SK-N-SH (cell line): ENCODE data around the gene CRTC3. TPM values are rescaled to one million over a fixed set of nuclear protein-coding genes. Genes with fewer than 3 reads are reported as not detected.

ENCODE experiments used
- CTCF ChIA-PET: fragments of 300-600, 350-600 bp; formaldehyde crosslinking; extraction: SDS; loops from one replicate; lab custom pipeline; 2021; lab: Yijun Ruan, JAX
- POLR2A ChIA-PET: fragments of 350-600 bp; sonication (Branson Sonifier 250); formaldehyde crosslinking; extraction: SDS; loops from one replicate; lab custom pipeline; 2020; ENCODE audit warnings: antibody characterized with exemption, inconsistent platforms; lab: Yijun Ruan, JAX
- DNase-seq: peaks from one replicate; pipeline ENCODE4 v3.0.0; 2012
- H2AFZ ChIP-seq: fragments of 200-600 bp; sonication (generic); 2 replicates; pipeline ENCODE4 v1.8.1; 2016; ENCODE audit warnings: antibody characterized with exemption, mild to moderate bottlenecking, low read depth
- H3F3A ChIP-seq: fragments of 200-600 bp; sonication (generic); replicated peaks from 2 replicates; pipeline ENCODE3; 2016; ENCODE audit warnings: antibody characterized with exemption, mild to moderate bottlenecking; ENCODE audit not compliant: insufficient read depth
- H3K27ac ChIP-seq, 2 experiments: fragments of 200-500 bp in 1 of 2; fragments of 200-600 bp in 1 of 2; sonication (Bioruptor generic) in 1 of 2; sonication (generic), shearing (Covaris generic) in 1 of 2; 2 replicates each; pipeline versions ENCODE4 v1.5.1 to v1.6.1; 2014 to 2016; ENCODE audit warnings: low read depth in 2 of 2, inconsistent platforms in 1 of 2, low read length in 1 of 2, mild to moderate bottlenecking in 1 of 2, mixed read lengths in 1 of 2
- H3K27me3 ChIP-seq: fragments of 200-600 bp; sonication (generic), shearing (Covaris generic); 2 replicates; pipeline ENCODE4 v1.6.1; 2016; ENCODE audit warnings: mixed run types; ENCODE audit not compliant: insufficient read depth
- H3K36me3 ChIP-seq, 2 experiments: fragments of 200-500 bp in 1 of 2; fragments of 200-600 bp in 1 of 2; sonication (Bioruptor generic) in 1 of 2; sonication (generic) in 1 of 2; replicated peaks in 1 of 2; 2 replicates each; pipeline versions ENCODE3 to v1.5.1; 2014 to 2016; ENCODE audit warnings: low read length in 1 of 2, mild to moderate bottlenecking in 1 of 2; ENCODE audit not compliant: insufficient read depth in 2 of 2, control insufficient read depth in 1 of 2
- H3K4me1 ChIP-seq, 2 experiments: fragments of 200-500 bp in 1 of 2; fragments of 200-600 bp in 1 of 2; sonication (Bioruptor generic) in 1 of 2; sonication (generic), shearing (Covaris generic) in 1 of 2; 2 replicates each; pipeline versions ENCODE4 v1.5.1 to v1.6.1; 2014 to 2016; ENCODE audit warnings: low read depth in 1 of 2, low read length in 1 of 2, mixed run types in 1 of 2; ENCODE audit not compliant: insufficient read depth in 2 of 2, control insufficient read depth in 1 of 2
- H3K4me2 ChIP-seq: fragments of 200-600 bp; sonication (generic), shearing (Covaris generic); 2 replicates; pipeline ENCODE4 v1.6.1; 2017; ENCODE audit warnings: mixed run types
- H3K4me3 ChIP-seq, 2 experiments: fragments of 200-500 bp in 1 of 2; fragments of 200-600 bp in 1 of 2; sonication (Bioruptor generic) in 1 of 2; sonication (generic), shearing (Covaris generic) in 1 of 2; 2 replicates each; pipeline versions ENCODE4 v1.5.1 to v1.8.1; 2014 to 2016; ENCODE audit warnings: low read depth in 2 of 2, inconsistent platforms in 1 of 2, low read length in 1 of 2, mild to moderate bottlenecking in 1 of 2, mixed read lengths in 1 of 2, moderate library complexity in 1 of 2
- H3K79me2 ChIP-seq: fragments of 200-600 bp; sonication (generic); 2 replicates; pipeline ENCODE4 v1.8.1; 2017; ENCODE audit warnings: mild to moderate bottlenecking; ENCODE audit not compliant: insufficient read depth
- H3K9ac ChIP-seq: fragments of 200-600 bp; sonication (generic); 2 replicates; pipeline ENCODE4 v1.6.1; 2017; ENCODE audit warnings: mixed run types
- H3K9me2 ChIP-seq: fragments of 200-600 bp; sonication (generic); 2 replicates; pipeline ENCODE4 v1.6.1; 2017; ENCODE audit warnings: mixed run types
- H3K9me3 ChIP-seq: fragments of 200-600 bp; sonication (generic); 2 replicates; pipeline ENCODE4 v1.6.1; 2017; ENCODE audit warnings: mixed run types, mild to moderate bottlenecking, moderate library complexity
- H4K20me1 ChIP-seq: fragments of 200-600 bp; sonication (generic); 2 replicates; pipeline ENCODE4 v1.6.1; 2017; ENCODE audit warnings: mild to moderate bottlenecking, mixed run types; ENCODE audit not compliant: insufficient read depth
- CHD2 ChIP-seq: fragments of 150-350 bp; IDR thresholded peaks from 2 replicates; pipeline ENCODE4 v1.6.1; 2018; ENCODE audit warnings: low read length; ENCODE audit not compliant: partially characterized antibody
- EZH2phosphoT487 ChIP-seq: fragments of 200-600 bp; sonication (generic); IDR thresholded peaks from 2 replicates; pipeline ENCODE4 v1.6.1; 2017; ENCODE audit warnings: low read depth, mixed run types, mild to moderate bottlenecking, antibody characterized with exemption, moderate library complexity, borderline replicate concordance
- FOXJ3 ChIP-seq: sonication (generic); formaldehyde crosslinking; IDR thresholded peaks from 2 replicates; pipeline ENCODE4 v1.5.1; 2020; ENCODE audit warnings: mild to moderate bottlenecking, missing genetic modification reagents
- FOXM1 ChIP-seq: IDR thresholded peaks from 2 replicates; pipeline ENCODE4 v1.4.0; 2012; ENCODE audit warnings: low read depth, mild to moderate bottlenecking
- GABPA ChIP-seq: IDR thresholded peaks from 2 replicates; pipeline ENCODE4 v1.4.0; 2012; ENCODE audit warnings: low read depth, mild to moderate bottlenecking
- MAX ChIP-seq: IDR thresholded peaks from 2 replicates; pipeline ENCODE4 v1.4.0; 2012; ENCODE audit warnings: low read depth
- NFIC ChIP-seq: IDR thresholded peaks from 2 replicates; pipeline ENCODE4 v1.4.0; 2012; ENCODE audit warnings: borderline replicate concordance
- NRF1 ChIP-seq: IDR thresholded peaks from 2 replicates; pipeline ENCODE4 v1.6.1; 2012; ENCODE audit warnings: low read depth, mild to moderate bottlenecking, low read length
- RAD21 ChIP-seq: IDR thresholded peaks from 2 replicates; pipeline ENCODE4 v1.6.1; 2012; ENCODE audit warnings: mild to moderate bottlenecking, low read length
- REST ChIP-seq: IDR thresholded peaks from 2 replicates; pipeline ENCODE4 v1.6.1; 2012; ENCODE audit warnings: mild to moderate bottlenecking, low read depth, low read length, moderate library complexity
- RFX5 ChIP-seq: IDR thresholded peaks from 2 replicates; pipeline ENCODE4 v1.6.1; 2012; ENCODE audit warnings: mild to moderate bottlenecking, improper control_type of control experiment, low read length
- USF1 ChIP-seq: IDR thresholded peaks from 2 replicates; pipeline ENCODE4 v1.4.0; 2012; ENCODE audit warnings: low read depth, borderline replicate concordance
- WGBS: methylation state at CpG from one replicate; pipeline ENCODE4 v1.1.6; 2017; ENCODE audit warnings: low lambda C conversion rate; 5-methylcytosine and 5-hydroxymethylcytosine counted together
- polyA plus RNA-seq, 3 experiments: library from polyadenylated mRNA; depleted of rRNA; stranded (reverse); fragments of >200 nt; gene quantifications; 2 replicates each; pipeline ENCODE4 v1.2.3, GENCODE V29; 2012
- TF ChIP-seq, protein P1 (sequence below): IDR thresholded peaks from 2 replicates; pipeline ENCODE4; 2012

The CRTC3 gene
- polyA plus RNA-seq, 1 of the 3 experiments (the other 2 are of a cell fraction) = 16.7 TPM

DNA sequence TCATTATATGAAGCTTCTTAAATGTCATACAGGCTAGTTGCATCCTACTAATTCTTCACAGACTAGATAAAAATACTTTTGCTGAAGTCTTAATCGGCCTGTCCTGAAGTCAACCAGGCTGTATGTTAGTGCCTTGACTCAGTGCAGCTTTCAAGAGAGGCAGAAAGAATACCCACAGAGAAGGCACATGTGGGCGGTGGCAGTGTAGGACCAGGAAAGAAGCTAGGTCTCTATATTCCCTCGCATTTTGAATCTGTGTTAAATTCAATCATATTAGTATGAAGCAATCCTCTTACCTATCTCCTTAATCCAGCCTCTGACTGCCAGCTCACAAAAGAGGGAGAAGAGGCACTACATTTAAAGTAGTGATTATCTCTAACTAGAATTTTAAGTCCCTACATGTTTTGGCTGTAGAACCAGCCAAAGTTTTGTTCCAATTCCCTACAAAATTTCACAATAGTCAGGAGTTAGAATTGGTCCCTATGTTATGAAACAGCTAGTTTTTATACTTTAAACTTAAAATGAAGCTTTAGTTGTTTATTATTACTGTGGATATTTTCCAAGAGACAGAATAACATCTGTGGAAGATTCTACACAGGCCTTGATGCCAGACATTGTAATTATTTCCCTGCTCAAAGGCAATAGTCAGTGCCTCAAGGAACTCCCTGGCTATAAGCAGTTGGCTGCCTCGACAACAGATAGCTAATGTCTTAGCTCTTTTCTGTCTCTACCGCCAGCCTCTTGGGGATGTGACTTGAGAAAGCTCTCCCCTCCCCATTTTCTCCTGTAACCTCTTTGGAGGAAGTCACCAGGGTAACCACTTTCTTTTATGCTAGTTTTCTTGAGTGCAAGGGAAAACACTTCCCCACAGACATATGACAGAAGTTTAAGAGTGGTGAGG lies 31.9 kb downstream of the CRTC3 start:
- Histone ChIP-seq H3F3A (peaks cover 34% of the 10 kb centered on the region), H3K27ac (peak overlapping the region; percentile 94 to 97; a peak in 3 of 4 replicates), H3K9ac (0 out of 2 replicates have a peak overlapping the region, but pooled peaks have one; percentile 28), H3K79me2 (peaks cover 60% of the 10 kb centered on the region), H3K4me3 (no peak overlapping the region), H3K9me3 (no peaks in the 10 kb centered on the region), H2AFZ (no peak overlapping the region), H3K9me2 (no peaks in the 10 kb centered on the region), H3K27me3 (no peaks in the 10 kb centered on the region), H3K36me3 (peaks cover 3 to 16% of the 10 kb centered on the region in 2 experiments), H4K20me1 (no peaks in the 10 kb centered on the region), H3K4me2 (no peak overlapping the region), H3K4me1 (peaks cover 32 to 49% of the 10 kb centered on the region in 2 experiments)
- no peak for TF ChIP-seq MAX
- TF ChIP-seq FOXM1 = no peak
- 96% methylated on average over 5 of the region's 5 CpGs for WGBS
- DNase-seq = no peak
- ChIA-PET POLR2A (interaction anchor here (1.3 to 2.2 kb wide), 2 partner anchors 31 to 40 kb away, joined by 3 to 8 read pairs; no protein-coding TSS in a partner anchor), CTCF (interaction anchor here (0.8 to 1.9 kb wide), 7 partner anchors 10 to 242 kb away, joined by 3 to 6 read pairs (median 3); no protein-coding TSS in a partner anchor)

- no peak overlapping the region for H3K4me3 ChIP-seq
- CTCF ChIA-PET = interaction anchor here (1.9 kb wide), 1 partner anchor 9 kb away, joined by 5 read pairs; no protein-coding TSS in a partner anchor
- no peak overlapping the region for H3K9ac ChIP-seq
- POLR2A ChIA-PET = no interaction called here
- no peak for TF ChIP-seq GABPA
- TF ChIP-seq EZH2phosphoT487 = no peak
- no peak for TF ChIP-seq FOXJ3 (CRISPR knock-in tag)
- TF ChIP-seq, protein P1, sequence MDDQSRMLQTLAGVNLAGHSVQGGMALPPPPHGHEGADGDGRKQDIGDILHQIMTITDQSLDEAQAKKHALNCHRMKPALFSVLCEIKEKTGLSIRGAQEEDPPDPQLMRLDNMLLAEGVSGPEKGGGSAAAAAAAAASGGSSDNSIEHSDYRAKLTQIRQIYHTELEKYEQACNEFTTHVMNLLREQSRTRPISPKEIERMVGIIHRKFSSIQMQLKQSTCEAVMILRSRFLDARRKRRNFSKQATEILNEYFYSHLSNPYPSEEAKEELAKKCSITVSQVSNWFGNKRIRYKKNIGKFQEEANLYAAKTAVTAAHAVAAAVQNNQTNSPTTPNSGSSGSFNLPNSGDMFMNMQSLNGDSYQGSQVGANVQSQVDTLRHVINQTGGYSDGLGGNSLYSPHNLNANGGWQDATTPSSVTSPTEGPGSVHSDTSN = no peak
- TF ChIP-seq REST = no peak
- no peak for TF ChIP-seq RFX5
- no peak for TF ChIP-seq RAD21
- no peak for TF ChIP-seq NRF1
- no peak for TF ChIP-seq USF1
- TF ChIP-seq CHD2 = no peak
- TF ChIP-seq NFIC = no peak
- TF ChIP-seq, all 33 proteins: peak for 0
- no peak for DNase-seq
- no peaks in the 10 kb centered on the region for H3K9me3 ChIP-seq
- no peaks in the 10 kb centered on the region for H3K9me2 ChIP-seq
- H3K79me2 ChIP-seq = peaks cover 56% of the 10 kb centered on the region
- H3K4me2 ChIP-seq = no peak overlapping the region
- no peak overlapping the region for H2AFZ ChIP-seq
- H4K20me1 ChIP-seq = no peaks in the 10 kb centered on the region
- H3F3A ChIP-seq = peaks cover 33% of the 10 kb centered on the region
- no peaks in the 10 kb centered on the region for H3K27me3 ChIP-seq
- H3K4me1 ChIP-seq = peaks cover 25 to 41% of the 10 kb centered on the region in 2 experiments
- peaks cover 3 to 17% of the 10 kb centered on the region in 2 experiments for H3K36me3 ChIP-seq
- WGBS = 100% methylated on average over 5 of the region's 5 CpGs
- peak overlapping the region in 1 of 2 experiments; percentile 97; a peak in 2 of 4 replicates for H3K27ac ChIP-seq
Observed at GRCh38 chr15:90562669-90563068, 32.9 kb downstream of the CRTC3 start.
